GM10847 (cell line): ENCODE results near the gene PRXL2A.

Experiments used
- POLR2A ChIP-seq: IDR thresholded peaks from 2 replicates; pipeline ENCODE4 v1.6.1; 2011; ENCODE audit not compliant: insufficient read length; ENCODE audit errors: extremely low read depth

PRXL2A gene

GRCh38 chr10:80462299-80462980, 54.1 kb downstream of the PRXL2A start:
- no peak for TF ChIP-seq POLR2A

GRCh38 chr10:80462981-80463741, 54.8 kb downstream of the PRXL2A start:
- no peak for TF ChIP-seq POLR2A

- TF ChIP-seq POLR2A = no peak
Measured at GRCh38 chr10:80463868-80464267, 55.5 kb downstream of the PRXL2A start.

- TF ChIP-seq POLR2A = no peak
Measured at GRCh38 chr10:80464557-80465450, 56.5 kb downstream of the PRXL2A start.

GRCh38 chr10:80465451-80465835, 57.1 kb downstream of the PRXL2A start:
- TF ChIP-seq POLR2A = no peak

GRCh38 chr10:80465839-80466590, 57.7 kb downstream of the PRXL2A start:
- TF ChIP-seq POLR2A = no peak

GRCh38 chr10:80466724-80467326, 58.5 kb downstream of the PRXL2A start:
- no peak for TF ChIP-seq POLR2A

- no peak for TF ChIP-seq POLR2A
Measured at GRCh38 chr10:80468002-80468401, 59.7 kb downstream of the PRXL2A start.

- no peak for TF ChIP-seq POLR2A
Measured at GRCh38 chr10:80468806-80469421, 60.6 kb downstream of the PRXL2A start.

GRCh38 chr10:80470266-80470665, 61.9 kb downstream of the PRXL2A start:
- no peak for TF ChIP-seq POLR2A

GRCh38 chr10:80471001-80471400, 62.6 kb downstream of the PRXL2A start:
- no peak for TF ChIP-seq POLR2A

GRCh38 chr10:80471715-80472233, 63.4 kb downstream of the PRXL2A start:
- TF ChIP-seq POLR2A = no peak

GRCh38 chr10:80472234-80473095, 64.1 kb downstream of the PRXL2A start:
- no peak for TF ChIP-seq POLR2A
